ENCODE results near the gene LAMA2.

LAMA2 gene

GRCh38 chr6:129181001-129181400 lies 298.1 kb downstream of the LAMA2 start:
- H3K4me1 Mint-ChIP-seq, result no peaks in the 10 kb centered on the region
- H3K27ac Mint-ChIP-seq, result no peak overlapping the region
- DNase-seq, result no peak
- ATAC-seq, result no peak
- peaks cover 15% of the 10 kb centered on the region for H3K27me3 Mint-ChIP-seq
- no peaks in the 10 kb centered on the region for H3K9me3 Mint-ChIP-seq
- H3K4me3 Mint-ChIP-seq, result no peak overlapping the region

- no peak for DNase-seq
- Mint-ChIP-seq H3K9me3 (no peaks in the 10 kb centered on the region), H3K4me3 (no peak overlapping the region), H3K27me3 (no peaks in the 10 kb centered on the region), H3K4me1 (no peaks in the 10 kb centered on the region), H3K27ac (no peak overlapping the region)
- ATAC-seq, result no peak
Observed at GRCh38 chr6:129183187-129183591, 300.3 kb downstream of the LAMA2 start.

GRCh38 chr6:129183681-129184301 lies 300.9 kb downstream of the LAMA2 start:
- no peak overlapping the region for H3K27ac Mint-ChIP-seq
- no peak overlapping the region for H3K4me3 Mint-ChIP-seq
- H3K27me3 Mint-ChIP-seq, result no peaks in the 10 kb centered on the region
- DNase-seq (no peak), ATAC-seq (no peak)
- H3K4me1 Mint-ChIP-seq, result no peaks in the 10 kb centered on the region
- no peaks in the 10 kb centered on the region for H3K9me3 Mint-ChIP-seq

GRCh38 chr6:129184324-129184723 lies 301.4 kb downstream of the LAMA2 start:
- H3K4me3 Mint-ChIP-seq, result no peak overlapping the region
- H3K9me3 Mint-ChIP-seq, result no peaks in the 10 kb centered on the region
- DNase-seq (no peak), ATAC-seq (no peak)
- no peaks in the 10 kb centered on the region for H3K4me1 Mint-ChIP-seq
- no peak overlapping the region for H3K27ac Mint-ChIP-seq
- peaks cover 4% of the 10 kb centered on the region for H3K27me3 Mint-ChIP-seq

GRCh38 chr6:129184808-129185366 lies 301.9 kb downstream of the LAMA2 start:
- DNase-seq (no peak), ATAC-seq (no peak)
- H3K27me3 Mint-ChIP-seq, result peaks cover 10% of the 10 kb centered on the region
- no peaks in the 10 kb centered on the region for H3K9me3 Mint-ChIP-seq
- no peak overlapping the region for H3K4me3 Mint-ChIP-seq
- H3K4me1 Mint-ChIP-seq, result no peaks in the 10 kb centered on the region
- no peak overlapping the region for H3K27ac Mint-ChIP-seq

GRCh38 chr6:129186988-129187387 lies 304.1 kb downstream of the LAMA2 start:
- no peak for ATAC-seq
- DNase-seq, result no peak
- H3K27ac Mint-ChIP-seq, result no peak overlapping the region
- H3K27me3 Mint-ChIP-seq, result peaks cover 12% of the 10 kb centered on the region
- no peaks in the 10 kb centered on the region for H3K9me3 Mint-ChIP-seq
- no peaks in the 10 kb centered on the region for H3K4me1 Mint-ChIP-seq
- H3K4me3 Mint-ChIP-seq, result no peak overlapping the region

GRCh38 chr6:129188306-129188705 lies 305.4 kb downstream of the LAMA2 start:
- H3K9me3 Mint-ChIP-seq, result no peaks in the 10 kb centered on the region
- no peak for ATAC-seq
- H3K27me3 Mint-ChIP-seq, result peaks cover 12% of the 10 kb centered on the region
- H3K4me1 Mint-ChIP-seq, result no peaks in the 10 kb centered on the region
- H3K4me3 Mint-ChIP-seq, result no peak overlapping the region
- no peak for DNase-seq
- H3K27ac Mint-ChIP-seq, result no peak overlapping the region

- Mint-ChIP-seq H3K9me3 (no peaks in the 10 kb centered on the region), H3K4me3 (no peak overlapping the region), H3K27me3 (peaks cover 12% of the 10 kb centered on the region), H3K27ac (no peak overlapping the region), H3K4me1 (no peaks in the 10 kb centered on the region)
- no peak for ATAC-seq
- no peak for DNase-seq
Observed at GRCh38 chr6:129188795-129189194, 305.9 kb downstream of the LAMA2 start.

- H3K9me3 Mint-ChIP-seq, result no peaks in the 10 kb centered on the region
- DNase-seq (no peak), ATAC-seq (no peak)
- no peak overlapping the region for H3K27ac Mint-ChIP-seq
- H3K27me3 Mint-ChIP-seq, result peaks cover 12% of the 10 kb centered on the region
- no peaks in the 10 kb centered on the region for H3K4me1 Mint-ChIP-seq
- H3K4me3 Mint-ChIP-seq, result no peak overlapping the region
Observed at GRCh38 chr6:129189266-129189665, 306.3 kb downstream of the LAMA2 start.

- peaks cover 17% of the 10 kb centered on the region for H3K27me3 Mint-ChIP-seq
- ATAC-seq (no peak), DNase-seq (no peak)
- H3K4me3 Mint-ChIP-seq, result no peak overlapping the region
- no peaks in the 10 kb centered on the region for H3K9me3 Mint-ChIP-seq
- no peaks in the 10 kb centered on the region for H3K4me1 Mint-ChIP-seq
- no peak overlapping the region for H3K27ac Mint-ChIP-seq
Observed at GRCh38 chr6:129191235-129191634, 308.3 kb downstream of the LAMA2 start.

GRCh38 chr6:129192458-129192989 lies 309.6 kb downstream of the LAMA2 start:
- Mint-ChIP-seq H3K27me3 (peaks cover 23% of the 10 kb centered on the region), H3K4me1 (no peaks in the 10 kb centered on the region), H3K27ac (no peak overlapping the region), H3K9me3 (no peaks in the 10 kb centered on the region), H3K4me3 (no peak overlapping the region)
- no peak for ATAC-seq
- no peak for DNase-seq

- no peak for ATAC-seq
- no peaks in the 10 kb centered on the region for H3K4me1 Mint-ChIP-seq
Observed at GRCh38 chr6:129194306-129194941, 311.5 kb downstream of the LAMA2 start.

GRCh38 chr6:129195161-129195560 lies 312.2 kb downstream of the LAMA2 start:
- no peak for ATAC-seq
- Mint-ChIP-seq H3K27ac (no peak overlapping the region), H3K27me3 (peaks cover 12% of the 10 kb centered on the region), H3K4me3 (no peak overlapping the region), H3K9me3 (no peaks in the 10 kb centered on the region), H3K4me1 (no peaks in the 10 kb centered on the region)
- no peak for DNase-seq

More at GRCh38 chr6:129194306-129194941, 311.5 kb downstream of the LAMA2 start:
- H3K9me3 Mint-ChIP-seq, result no peaks in the 10 kb centered on the region
- no peak overlapping the region for H3K4me3 Mint-ChIP-seq
- H3K27me3 Mint-ChIP-seq, result peaks cover 18% of the 10 kb centered on the region
- no peak overlapping the region for H3K27ac Mint-ChIP-seq
- no peak for DNase-seq

GRCh38 chr6:129195643-129196042 lies 312.7 kb downstream of the LAMA2 start:
- H3K9me3 Mint-ChIP-seq, result no peaks in the 10 kb centered on the region
- peaks cover 12% of the 10 kb centered on the region for H3K27me3 Mint-ChIP-seq
- no peaks in the 10 kb centered on the region for H3K4me1 Mint-ChIP-seq
- no peak for DNase-seq
- ATAC-seq, result no peak
- H3K4me3 Mint-ChIP-seq, result no peak overlapping the region
- H3K27ac Mint-ChIP-seq, result no peak overlapping the region

- no peak overlapping the region for H3K4me3 Mint-ChIP-seq
- DNase-seq (no peak), ATAC-seq (no peak)
- no peaks in the 10 kb centered on the region for H3K9me3 Mint-ChIP-seq
- H3K27me3 Mint-ChIP-seq, result peaks cover 21% of the 10 kb centered on the region
- no peak overlapping the region for H3K27ac Mint-ChIP-seq
- no peaks in the 10 kb centered on the region for H3K4me1 Mint-ChIP-seq
Observed at GRCh38 chr6:129197154-129197553, 314.2 kb downstream of the LAMA2 start.

- Mint-ChIP-seq H3K4me1 (no peaks in the 10 kb centered on the region), H3K27me3 (peaks cover 21% of the 10 kb centered on the region), H3K9me3 (no peaks in the 10 kb centered on the region), H3K4me3 (no peak overlapping the region), H3K27ac (no peak overlapping the region)
- DNase-seq (no peak), ATAC-seq (no peak)
Observed at GRCh38 chr6:129200151-129200550, 317.2 kb downstream of the LAMA2 start.
